Measurements from ENCODE around the gene RGL4. TPM values are rescaled to one million over a fixed set of nuclear protein-coding genes. Genes with fewer than 3 reads are reported as not detected.

RGL4 gene
- total RNA-seq, 1 donor from 2014 or later = 33.2 TPM

DNA sequence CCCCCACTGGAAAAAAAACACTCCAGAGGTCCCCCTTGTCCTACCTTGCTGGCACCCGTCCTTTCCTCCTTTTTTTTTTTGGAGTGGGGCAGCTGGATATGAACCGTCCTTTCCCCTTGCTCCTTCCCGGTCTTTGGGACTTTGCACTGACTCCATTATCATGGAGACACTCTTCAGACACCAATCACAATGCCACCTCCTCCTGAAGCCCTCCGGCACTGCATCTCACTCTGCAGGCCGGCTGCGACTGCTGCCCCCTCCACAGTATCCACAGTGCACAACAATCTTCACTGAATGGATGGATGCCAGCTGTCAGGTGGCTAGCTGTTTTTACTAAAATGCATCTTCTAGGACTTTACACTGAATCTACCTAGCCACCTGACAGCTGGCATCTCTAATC is 12.7 kb upstream of the RGL4 start:
- intact Hi-C loops (cut with micrococcal nuclease) = no loop called here

DNA sequence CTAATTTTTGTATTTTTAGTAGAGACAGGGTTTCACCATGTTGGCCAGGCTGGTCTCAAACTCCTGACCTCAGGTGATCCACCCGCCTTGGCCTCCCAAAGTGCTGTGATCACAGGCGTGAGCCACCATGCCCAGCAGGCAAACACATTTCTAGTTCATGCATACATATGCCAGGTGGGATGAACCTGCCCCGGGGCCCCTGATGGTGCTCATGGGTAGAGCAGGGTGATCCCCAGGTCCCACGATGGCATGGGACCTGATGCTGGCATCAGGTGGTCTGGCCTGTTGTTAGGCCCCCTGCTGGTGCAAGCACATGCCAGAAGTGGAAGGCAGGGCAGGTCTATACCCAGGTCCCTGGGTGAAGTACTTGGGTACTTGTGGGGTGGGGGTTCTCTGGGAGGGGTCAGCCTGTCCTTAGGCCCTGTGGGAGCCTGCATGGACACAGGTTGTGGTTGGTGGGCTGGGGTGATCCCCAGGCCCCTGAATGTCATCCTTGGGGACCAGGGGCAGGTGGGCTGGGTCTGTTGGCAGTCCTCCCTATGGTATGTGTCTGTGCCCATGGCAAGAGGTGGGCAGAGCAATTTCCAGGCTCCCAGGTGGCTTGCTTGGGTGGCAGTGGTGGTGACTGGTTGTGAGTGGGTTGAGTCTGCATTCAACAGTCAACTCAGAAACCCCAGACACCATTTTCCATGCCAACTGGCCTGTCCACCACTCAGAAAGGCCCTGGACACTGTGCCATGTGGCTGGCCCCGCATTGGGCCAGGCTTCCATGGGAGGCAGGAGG is 9.6 kb upstream of the RGL4 start:
- intact Hi-C loops (cut with micrococcal nuclease) = no loop called here

DNA sequence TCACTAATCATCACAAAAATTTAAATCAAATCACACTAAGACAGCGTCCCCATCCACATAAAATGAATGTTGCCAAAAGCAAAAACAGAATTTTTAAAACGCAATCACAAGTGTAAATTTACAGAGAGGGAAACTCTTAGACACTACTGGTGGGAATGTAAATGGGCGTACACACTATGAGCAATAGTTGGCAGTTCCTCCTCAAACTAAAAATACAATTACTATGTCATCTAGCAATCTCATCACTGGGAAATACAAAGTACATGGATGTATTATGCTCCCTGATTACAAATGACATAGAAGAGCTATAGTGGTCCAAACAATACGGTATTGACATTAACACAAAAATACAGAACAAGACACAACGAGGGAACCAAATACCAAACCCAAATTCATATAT is 8.7 kb upstream of the RGL4 start:
- intact Hi-C loops (cut with micrococcal nuclease) = no loop called here

DNA sequence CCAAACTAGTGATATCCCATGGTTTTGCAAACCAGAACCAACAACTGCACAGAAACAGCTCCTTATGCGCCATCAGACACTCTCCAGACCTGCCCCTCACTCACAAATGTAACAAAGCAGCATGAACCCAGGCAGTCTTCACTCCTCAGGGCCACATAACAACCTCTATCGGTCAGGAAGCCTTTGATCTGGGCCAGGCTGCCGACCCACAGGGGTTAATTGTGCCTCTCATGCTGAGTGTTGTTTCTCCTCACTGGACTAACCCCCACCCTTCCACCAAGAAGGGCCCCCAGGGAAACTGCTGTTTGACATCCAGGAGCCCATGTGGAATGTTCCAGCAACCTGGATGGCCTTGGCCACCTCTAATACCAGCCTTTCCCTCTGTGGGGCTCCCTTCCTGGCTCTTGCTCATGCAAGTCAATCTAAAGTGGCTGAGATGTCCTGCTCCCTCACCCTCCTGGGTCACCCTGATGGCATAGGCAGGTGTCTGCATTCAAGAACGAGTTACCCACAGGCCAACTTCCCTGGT is 7.9 kb upstream of the RGL4 start:
- intact Hi-C loops (cut with micrococcal nuclease) = no loop called here

DNA sequence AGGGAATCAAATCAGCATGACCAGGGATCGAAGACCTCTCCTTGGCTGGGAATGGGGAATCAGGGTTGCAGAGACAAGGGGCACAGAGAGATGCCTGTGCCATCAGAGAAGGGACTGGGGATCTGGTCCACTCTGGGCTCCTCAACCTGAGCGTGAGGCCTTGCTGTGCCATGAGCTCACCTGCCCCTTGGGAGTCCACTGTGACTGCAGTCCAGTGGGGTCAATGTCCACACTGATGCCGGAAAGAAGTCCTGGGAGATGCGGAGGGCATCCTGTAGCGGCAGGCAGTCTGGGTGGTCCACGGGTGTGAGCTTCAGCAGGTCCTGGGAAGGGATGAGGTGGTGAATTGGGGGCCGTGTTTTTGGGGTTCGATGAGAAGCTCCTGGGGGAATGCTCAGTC is 7.3 kb upstream of the RGL4 start:
- intact Hi-C loops (cut with micrococcal nuclease) = no loop called here

DNA sequence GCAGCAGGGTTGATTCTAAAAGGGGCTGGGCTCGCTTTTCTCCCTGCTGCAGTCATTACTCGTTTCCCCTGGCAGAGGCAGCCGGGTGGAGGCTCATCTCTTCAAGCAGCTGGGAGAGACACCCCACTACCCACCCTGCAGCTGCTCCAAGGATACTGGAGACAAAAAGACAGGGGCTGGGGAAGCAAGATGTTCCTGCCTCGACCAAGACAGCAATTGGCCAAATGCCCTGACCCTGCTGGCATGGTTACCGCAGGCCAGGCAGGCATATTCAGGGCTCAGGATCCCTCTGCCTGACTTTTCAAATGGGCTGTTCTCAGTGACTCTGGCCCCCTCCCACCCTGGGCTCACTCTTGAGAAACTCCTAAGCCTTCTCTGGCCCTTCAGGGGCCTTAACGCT is 6.8 kb upstream of the RGL4 start:
- intact Hi-C loops (cut with micrococcal nuclease) = no loop called here

DNA sequence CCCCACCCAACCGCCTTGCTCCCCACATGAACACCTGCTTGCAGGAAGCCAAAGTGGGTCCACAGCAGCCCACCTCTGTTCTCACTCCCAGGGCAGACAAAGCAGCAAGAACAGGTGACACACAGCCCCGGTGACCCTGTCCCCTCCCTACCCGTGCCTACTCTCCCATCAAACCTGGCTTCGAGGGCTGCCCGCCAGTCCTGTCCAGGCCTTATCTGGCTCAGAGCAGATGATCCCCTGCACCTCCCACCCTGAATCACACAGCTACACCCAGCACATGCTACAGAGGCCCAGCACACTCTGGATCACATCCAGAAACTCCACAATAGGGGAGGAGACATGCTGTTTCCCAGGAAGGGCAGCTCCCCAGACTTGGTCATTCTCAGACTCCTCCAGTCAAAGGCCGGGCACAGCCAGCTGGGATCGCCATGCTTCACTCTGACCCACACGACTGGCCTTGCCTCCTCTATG is 6.2 kb upstream of the RGL4 start:
- intact Hi-C loops (cut with micrococcal nuclease) = no loop called here

DNA sequence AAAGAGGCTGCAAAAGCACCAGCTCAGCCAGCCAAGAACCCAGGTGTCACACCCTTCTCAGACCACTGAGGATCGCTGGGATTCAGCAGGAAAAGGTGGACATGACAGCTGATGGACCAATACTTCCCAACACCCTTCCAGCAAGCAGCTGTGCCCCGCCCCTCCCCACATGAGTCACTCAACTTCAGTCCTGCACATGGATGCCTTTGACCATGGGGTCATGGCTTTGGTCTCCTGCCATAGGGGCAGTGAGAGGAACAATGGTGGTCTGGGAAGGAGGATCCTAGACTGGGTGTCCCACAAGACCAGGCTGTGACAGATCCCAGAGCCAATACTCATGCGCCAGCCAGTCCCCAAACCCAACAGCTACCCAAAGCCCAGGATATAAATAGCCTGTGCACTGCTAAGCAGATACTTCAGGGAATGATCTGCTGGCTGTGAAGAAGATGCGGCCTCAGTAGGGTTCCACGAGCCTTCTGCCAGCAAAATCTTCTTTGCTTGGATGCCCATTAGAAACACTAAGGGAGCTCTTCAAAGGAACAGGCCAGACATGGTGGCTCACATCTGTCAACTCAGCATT is 5.5 kb upstream of the RGL4 start:
- intact Hi-C loops (cut with micrococcal nuclease) = no loop called here

DNA sequence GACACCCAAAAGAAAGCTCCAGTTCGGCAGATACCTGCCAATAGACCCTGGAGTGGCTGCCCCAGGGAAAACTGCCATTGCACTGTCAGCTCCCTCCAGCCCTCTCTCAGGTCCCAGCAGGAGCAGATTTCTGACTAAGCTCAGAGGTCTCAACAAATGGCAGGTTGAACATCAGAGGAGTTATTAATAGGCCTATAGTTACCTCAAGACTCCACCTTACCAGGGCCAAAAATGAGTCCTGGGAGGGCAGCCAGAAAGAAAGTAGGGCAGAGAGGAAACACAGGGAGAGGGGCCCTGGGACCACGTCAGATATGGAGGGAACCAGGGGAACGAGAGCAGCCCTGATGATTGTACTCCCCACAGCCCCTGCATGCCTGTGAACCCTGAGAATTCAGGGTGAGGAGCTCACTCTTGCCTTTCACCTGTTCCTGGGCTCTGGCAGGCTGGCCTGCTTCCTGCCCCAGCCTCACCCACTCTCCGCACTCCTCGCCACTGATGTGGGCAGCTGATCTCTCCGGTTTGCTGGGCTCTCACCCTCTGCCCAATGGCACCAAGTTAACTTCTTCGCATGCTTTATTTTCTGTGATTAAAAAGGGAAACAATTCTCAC is 4.3 kb upstream of the RGL4 start:
- intact Hi-C loops (cut with micrococcal nuclease) = no loop called here

DNA sequence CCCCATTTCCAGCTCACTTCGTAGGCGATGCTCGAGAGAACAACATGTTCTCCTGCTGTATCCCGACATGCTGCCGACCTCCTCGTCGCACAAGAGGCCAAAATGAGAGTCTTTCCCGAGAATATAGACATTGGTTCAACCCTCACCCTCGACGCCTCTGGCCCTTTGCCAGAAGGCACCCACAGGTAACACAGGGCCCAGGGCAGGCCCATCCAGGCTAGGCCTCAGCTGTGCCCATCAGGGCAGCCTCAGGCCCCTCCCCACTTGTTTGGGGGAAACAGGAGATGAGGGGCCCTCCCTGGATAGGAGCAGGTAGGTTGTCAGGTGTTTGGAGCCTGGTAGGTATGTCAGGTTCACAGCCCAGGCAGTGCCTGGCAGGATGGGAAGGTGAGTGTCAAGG is 2.7 kb upstream of the RGL4 start:
- intact Hi-C loops (cut with micrococcal nuclease) = no loop called here

DNA sequence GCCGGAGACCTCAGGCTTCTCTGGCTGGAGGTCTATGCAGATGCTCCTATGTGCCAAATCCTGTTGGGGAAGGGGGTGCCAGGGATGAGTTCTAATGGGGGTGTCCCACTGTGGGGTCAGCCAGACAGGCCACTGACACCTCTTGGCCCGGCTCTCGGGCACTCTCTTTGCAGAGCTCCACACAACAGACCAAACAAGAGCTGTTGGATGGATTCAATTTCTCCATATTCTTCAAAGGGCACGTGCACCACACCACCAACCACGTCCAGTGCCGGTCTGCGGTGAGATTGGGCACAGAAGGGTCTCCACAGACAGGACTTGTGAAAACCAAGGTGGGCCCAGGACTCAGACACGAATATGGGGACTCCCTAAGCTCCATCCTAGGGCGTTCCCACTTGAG is 2.2 kb upstream of the RGL4 start:
- intact Hi-C loops (cut with micrococcal nuclease) = no loop called here

DNA sequence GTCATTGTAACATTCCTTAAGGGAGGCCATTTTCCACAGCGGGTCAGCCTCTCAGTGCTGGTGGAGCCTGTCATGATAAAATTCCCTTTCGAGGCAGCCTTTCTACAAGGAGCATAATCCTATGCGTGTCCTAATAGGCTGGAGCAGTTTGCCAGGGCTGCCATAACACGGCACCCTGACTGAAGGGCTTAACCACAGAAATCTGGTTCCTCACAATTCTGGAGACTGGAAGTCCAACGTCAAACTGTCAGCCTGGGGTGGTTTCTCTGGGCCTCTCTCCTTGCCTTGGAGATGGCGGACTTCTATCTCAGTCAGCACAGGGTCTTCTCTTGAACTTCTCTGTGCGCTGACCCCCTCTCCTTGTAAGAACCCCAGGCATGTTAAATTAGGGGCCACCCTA is 1.4 kb upstream of the RGL4 start:
- intact Hi-C loops (cut with micrococcal nuclease) = no loop called here

DNA sequence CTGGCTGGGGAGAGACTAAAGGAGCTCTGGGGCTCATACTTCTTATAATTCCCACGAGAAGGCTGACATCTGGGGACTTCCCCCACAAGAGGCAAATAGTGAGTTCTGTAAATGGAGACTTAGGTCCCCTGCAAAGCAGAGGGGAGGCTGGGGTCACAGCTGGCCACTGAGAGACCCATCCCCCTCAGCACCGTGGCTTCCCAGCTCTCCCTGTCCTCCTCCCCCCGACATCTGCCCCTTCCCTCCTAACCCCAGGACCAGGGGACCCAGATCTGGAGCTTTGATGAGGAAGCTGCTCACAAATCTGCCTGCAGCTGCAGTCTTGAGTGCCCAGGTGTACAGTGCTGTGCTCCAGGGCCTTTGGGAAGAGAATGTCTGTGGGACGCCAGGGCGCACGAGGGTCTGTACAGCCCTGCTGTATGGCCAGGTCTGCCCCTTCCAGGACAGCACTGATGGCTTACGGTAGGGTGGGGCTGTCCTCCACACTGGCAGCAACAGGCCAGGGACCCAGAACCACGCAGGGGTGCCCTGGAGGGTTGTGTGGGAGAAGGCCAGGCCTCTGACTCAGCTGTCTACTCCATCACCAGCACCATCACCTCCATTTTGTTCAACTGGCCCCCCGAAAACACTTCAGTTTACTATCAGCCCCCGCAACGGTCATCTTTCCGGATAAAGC is 1.1 kb downstream of the RGL4 start:
- intact Hi-C loops (cut with micrococcal nuclease) = no loop called here

DNA sequence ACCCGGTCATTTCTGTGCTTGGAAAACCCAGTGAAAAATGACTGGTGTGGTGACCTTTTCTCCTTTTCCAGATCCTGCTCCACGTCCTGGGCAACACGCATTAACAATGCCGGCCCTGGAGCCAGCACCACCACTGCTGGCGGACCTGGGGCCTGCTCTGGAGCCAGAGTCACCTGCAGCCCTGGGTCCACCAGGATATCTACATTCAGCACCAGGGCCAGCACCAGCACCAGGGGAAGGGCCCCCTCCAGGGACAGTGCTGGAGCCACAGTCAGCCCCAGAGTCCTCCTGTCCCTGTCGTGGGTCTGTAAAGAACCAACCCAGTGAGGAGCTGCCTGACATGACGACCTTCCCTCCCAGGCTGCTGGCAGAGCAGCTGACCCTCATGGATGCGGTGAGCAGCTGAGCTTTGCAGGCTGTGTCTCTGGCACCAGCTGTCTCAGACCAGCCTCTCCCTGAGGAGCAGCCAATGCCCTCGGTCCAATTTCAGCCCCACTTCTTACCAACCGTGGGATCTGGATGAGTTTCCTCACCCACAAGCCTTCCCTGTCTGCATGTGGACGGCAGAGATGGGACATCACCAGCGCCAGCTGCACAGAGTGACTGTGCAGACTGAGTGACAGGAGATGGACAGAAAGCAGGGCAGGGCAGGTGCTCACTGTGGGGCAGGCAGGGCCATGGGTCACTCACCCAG is 1.9 kb downstream of the RGL4 start:
- intact Hi-C loops (cut with micrococcal nuclease) = no loop called here

DNA sequence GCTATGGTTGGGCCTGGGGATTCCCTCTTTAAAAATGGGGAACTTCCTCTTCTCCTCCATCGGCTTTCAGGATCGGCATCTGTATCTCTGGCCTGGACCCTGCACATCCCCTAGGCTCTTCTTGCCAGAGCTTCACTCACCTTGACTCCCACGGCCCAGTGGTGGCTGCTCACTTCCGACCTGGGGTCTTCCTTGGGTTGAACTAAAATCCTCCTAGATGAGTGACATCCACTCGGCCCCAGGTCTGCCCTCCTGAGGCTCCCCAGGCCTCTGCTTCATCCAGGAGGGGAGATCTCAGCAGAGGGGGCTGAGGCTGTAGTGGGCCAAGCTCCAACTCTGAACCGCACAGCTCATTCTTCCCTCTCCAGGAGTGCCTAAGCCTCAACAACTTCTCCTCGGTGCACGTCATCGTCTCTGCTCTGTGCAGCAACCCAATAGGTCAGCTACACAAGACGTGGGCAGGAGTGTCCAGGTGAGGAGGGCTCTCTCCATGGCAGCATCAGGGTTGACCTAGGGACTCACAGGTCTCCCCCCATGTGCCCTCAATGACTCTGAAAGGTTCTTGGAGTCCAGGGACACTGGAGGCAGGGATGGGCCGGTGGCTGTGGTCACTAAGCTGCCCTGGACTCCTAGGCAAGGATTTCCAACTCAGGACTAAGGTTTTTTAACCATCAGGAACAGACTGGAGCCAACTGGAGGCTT is 3.3 kb downstream of the RGL4 start:
- intact Hi-C loops (cut with micrococcal nuclease) = no loop called here

DNA sequence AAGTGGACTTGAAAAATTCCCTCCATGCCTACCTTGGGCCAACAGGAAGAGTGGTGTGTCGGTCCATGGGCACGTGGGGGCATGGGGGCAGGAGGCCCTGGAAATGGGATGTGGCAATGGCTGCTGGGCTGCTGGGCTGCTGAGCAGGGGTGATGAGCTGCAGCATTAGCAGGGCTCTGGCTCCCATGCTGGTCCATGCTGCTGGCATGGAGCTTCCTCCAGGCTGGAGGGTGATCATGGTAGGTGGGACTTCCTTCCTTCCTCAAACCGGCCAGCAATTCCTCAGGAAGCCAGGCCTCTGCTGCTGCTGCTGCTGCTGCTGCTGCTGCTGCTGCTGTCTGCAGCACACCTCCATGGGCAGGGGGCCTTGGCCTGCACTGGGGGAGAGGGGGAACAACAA is 4.3 kb downstream of the RGL4 start:
- intact Hi-C loops (cut with micrococcal nuclease) = loop anchor here (5.0 kb wide), 3 partner anchors 158 to 217 kb away; partner anchors contain the start of gene SLC2A11

DNA sequence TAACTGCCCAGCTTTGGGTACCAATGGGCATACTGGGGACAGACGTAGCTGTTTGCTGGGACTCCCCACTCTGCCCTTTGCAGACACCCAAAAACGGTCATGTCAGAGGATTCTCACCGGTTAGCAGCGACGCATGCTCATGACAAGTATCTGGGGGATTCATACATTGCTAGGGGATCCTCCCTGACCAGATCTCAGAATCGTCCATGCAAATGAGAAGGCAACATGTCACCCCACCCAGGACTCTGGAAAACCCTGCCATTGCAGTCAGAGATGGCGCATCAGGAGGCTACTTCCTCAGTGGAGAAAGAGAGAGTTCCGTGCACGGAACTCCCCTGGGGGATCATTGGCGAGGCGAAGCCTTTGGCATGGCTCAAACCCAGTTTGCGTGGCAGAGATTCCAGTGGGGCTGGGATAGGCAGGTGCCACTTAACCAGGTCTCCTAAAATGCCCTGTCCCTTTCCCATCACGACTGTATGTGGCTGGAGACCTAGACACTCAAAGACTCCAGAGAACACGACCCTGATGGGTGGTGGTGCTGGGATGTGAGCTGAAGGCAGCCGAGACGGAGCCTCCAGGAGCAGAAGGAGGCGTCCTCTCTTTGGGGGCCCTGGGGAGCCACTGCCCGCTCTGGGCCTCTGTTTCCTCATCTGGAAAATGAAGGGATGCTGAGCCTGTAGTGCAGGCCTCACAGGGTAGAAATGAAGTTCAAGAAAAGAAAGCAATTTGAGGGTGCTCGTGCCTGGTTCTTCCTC is 4.9 kb downstream of the RGL4 start:
- intact Hi-C loops (cut with micrococcal nuclease) = loop anchor here (1.0 to 5.0 kb wide), 9 partner anchors 10 to 217 kb away; partner anchors contain the start of genes DERL3, SLC2A11 and ZNF70

DNA sequence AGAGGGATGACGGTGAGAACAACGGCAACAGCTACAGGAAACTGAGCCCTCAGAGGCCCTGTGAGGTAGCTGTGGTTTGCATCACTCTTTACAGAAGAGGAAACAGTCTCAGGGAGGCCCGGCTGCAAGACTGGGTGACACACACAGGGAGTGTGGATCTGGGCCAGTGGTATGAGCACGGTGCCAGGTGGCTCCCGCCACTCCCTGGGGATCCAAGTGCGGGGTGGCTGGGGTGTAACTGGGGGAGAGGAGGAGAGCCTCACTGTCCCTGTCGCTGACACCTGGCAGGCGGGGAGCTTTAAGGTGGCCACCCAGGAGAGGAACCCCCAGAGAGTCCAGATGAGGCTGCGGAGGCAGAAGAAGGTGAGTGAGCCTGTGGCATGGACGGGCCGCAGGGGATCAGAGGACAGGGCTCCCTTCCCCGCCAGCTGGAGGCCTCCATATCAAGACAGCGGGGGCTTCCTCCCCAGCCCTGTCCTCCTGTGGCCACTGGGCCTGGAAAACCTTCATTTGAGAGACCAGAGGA is 5.6 kb downstream of the RGL4 start:
- intact Hi-C loops (cut with micrococcal nuclease) = loop anchor here (1.0 to 5.0 kb wide), 9 partner anchors 9 to 216 kb away; partner anchors contain the start of genes DERL3, SLC2A11 and ZNF70
